Hippocampal formation (tissue), 2 donors: ENCODE data around the gene NDUFB10.

Source experiments
- DNase-seq, 2 donors: peaks; one replicate each; lab custom pipeline; 2025; lab: John Stamatoyannopoulos, UW

NDUFB10 gene

DNA sequence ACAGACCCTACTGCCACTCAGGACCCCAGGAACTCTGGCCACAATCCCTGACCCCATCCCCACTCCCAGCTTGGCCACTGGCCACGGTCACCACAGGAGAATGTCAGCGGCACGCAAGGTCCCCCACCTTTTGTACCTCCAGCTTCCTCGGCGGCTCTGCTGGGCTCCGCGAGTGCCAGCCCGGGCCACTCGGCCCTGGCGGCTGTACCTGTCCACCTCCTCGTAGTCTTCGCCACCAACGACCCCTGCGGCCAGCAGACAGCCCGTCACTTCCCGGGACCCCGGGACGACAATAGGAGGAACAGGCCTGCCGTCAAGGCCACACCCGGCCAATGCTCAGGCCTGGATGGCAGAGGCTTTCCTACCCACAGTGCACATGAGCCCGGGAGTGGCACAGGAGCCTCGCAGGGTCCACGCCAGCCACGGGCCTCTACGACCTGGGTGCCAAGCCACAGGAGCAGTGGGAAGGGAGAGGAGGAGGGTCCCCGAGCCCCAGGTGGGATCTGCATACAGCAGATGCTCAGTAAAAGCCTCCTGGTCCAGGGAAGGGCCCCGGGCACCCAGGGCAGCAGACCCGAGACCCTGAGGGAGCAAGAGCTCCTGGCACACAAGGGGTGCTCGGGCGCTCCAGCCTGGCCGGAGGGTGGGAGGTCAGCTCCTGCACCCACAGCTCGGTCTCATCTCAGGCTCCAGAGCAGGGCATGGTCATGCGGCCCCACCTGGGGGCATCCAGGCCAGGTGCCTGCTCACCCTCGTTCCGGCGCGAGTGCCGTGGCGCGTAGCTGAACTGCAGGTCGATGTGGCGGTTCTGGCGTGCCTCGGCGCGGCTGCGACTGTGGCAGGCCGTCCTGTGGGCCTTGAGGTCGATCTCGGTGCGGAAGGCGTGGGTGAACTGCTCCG lies 42.4 kb downstream of the NDUFB10 start:
- DNase-seq: no peak

DNA sequence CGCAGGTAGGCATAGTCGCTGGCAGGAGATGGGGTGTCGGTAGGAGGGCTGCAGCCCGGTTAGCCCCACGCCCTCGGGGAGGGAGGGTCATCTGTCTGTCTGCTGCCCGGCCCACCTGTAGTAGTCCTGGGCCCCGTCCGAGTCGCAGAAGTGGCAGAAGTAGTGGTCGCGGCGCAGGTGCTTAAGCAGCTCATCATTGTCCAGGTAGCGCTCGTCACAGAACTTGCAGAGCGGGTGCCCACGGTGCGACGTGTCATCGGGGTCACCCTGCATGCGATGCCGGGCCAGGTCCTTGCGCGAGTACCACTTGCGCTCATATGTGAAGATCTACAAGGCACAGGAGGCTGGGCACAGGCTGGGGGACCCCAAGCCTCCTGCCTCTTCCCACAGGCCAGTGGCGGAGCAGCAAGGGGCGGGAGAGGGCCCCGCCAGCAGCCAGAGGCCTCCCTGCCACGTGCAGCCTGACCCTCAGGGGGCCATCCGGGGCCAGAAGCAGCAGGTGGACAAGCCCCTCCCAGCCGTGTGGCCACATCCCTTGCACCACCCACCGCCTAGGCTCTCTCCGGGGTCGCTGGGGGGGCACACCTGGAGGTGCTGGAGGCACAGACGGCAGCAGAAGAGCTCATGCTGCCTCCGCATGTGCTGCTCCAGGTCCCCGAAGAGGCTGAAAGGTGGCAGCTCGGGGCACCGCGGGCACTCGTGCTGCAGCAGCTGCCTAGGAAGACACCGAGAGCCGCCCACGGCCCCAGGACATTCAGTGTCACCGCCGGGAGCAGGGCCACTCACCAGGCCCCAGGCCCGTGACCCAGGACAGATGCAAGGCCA lies 43.3 kb downstream of the NDUFB10 start:
- no peak for DNase-seq

DNA sequence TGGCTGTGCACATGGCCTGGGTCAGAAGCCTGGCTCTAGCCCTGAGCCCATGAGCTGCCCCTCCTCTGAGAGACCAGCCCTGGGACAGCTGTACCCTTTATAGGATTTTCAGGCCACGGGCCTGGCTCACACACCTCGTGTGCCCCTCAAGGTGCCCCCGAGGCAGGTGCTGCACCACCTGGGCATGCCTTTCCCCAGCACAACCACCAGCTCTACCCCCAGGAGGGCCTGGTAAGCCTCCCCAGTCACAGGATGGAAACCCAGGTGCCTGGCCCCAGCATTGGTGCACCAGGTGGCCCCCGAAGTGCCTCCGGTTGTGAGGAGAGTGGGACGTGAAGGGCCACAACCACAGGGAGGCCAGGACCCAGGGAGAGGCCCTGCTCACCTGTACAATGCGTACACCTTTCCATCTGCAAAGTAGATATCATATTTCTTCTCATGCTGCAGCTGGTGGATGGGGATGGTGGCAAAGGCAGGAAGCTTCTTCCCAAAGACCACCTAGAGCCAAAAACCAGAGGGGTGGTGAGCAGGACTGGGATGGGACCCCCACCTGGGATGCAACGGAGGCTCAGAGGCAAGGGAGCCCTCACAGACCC lies 44.0 kb downstream of the NDUFB10 start:
- no peak for DNase-seq

DNA sequence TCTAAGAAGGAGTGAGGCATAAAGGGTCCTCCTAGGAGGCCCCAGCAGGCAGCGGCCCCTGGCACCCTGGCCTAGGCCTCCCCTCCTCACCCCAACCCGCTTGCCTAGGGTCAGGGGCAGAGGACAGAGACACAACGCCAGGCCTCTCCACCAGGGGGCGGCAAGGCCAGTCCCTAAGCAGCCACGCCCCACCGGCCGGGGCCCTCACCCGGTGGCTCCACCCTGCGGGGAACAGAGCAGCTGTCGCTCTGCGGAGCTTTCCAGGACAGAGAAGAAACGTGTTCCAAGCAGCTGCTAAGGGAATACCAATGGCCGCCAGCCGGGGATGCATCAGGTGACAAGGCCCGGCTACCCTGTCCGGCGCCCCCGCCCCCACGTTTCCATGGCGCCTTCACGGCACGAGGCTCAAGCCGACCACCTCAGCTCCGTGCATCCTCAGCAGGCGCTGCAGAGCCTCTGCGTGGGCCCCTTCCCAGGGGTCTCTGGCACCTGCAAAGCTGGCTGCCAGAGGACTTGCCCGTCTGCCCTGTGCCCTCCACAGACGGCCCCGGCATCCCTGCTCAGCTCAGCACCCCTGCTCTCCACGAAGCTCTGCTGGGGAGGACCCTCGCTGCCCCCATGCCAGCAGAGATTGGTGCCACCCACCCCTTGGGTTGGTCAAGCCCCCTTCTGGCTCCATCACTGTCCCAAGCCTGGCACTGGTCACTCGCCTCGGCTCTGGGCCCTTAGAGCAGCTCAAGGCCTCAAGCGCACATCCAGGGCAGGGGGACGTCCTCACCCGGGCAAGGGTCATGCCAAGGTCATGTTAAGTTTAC lies 44.7 kb downstream of the NDUFB10 start:
- peak; percentile 34 to 52 for DNase-seq

DNA sequence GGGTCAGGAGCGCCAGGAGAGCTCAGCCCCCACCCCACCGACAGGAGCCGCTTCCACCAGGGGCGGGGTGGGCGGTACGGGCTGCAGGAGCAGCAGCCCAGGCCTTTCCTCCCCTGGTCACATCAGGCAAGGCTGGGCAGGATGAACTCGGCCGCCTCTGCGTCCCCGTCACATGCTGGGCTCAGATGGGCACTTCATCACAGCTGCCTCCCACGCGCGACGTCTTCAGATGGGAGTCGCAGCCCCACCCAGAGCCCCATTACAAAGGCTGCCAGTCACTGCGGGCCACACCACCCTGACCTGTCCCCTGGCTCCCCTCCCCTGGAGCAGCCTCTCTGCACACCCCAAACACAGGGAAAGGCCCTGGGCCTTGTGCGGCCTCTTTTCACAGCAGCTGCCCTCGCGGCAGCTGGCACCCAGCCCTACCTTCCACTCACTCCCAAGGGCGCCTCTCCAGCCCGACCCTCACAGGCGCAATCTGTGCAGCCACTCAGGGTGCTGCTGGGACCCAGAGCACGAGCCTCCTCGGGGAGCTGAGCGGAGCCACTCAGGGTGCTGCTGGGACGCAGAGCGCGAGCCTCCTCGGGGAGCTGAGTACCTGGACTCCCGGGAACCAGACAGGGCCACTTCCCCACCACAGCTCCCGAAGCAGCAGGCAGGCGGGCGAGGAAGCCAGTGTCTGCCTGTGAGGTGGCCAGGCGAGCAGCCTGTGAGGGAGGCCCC lies 45.6 kb downstream of the NDUFB10 start:
- no peak for DNase-seq

DNA sequence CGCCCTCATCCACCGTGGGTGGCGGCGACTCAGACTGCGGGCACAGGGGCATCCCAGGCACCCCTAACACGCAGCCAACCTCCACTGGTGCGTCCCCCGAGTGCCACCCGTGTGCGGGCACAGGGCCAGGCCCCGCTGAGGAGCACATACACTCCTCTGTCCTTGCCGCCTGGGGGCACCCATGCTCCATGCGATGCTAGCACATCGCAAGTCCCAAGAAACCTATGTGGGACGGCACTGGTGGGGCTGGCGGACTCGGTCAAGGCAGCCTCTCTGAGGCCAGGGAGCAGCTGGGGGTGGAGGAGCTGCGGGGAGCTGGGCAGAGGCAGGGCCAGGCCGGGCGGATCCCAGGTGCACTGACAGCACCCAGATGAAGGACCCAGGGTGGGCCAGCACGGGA lies 46.3 kb downstream of the NDUFB10 start:
- peak in 1 of 2 donors; percentile 19 for DNase-seq

DNA sequence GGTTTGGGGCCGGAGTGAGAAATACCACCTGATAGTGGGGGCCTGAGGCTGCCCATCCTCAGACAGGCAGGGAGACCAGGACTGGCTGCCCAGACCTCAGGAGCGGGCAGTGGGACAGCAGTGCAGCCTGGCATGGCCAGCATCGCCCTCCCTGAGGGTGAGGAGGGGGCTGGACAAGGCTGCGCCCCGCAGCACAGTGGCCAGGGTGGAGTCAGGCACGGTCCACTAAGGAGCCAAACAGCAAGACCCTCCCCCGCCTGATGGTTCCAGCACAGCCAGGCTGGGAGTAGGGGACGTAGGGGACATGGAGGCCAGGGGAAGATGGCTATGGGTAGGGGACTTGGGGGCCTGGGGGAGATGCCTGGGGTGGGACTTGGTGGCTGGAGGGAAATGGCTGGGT lies 47.0 kb downstream of the NDUFB10 start:
- DNase-seq: no peak

DNA sequence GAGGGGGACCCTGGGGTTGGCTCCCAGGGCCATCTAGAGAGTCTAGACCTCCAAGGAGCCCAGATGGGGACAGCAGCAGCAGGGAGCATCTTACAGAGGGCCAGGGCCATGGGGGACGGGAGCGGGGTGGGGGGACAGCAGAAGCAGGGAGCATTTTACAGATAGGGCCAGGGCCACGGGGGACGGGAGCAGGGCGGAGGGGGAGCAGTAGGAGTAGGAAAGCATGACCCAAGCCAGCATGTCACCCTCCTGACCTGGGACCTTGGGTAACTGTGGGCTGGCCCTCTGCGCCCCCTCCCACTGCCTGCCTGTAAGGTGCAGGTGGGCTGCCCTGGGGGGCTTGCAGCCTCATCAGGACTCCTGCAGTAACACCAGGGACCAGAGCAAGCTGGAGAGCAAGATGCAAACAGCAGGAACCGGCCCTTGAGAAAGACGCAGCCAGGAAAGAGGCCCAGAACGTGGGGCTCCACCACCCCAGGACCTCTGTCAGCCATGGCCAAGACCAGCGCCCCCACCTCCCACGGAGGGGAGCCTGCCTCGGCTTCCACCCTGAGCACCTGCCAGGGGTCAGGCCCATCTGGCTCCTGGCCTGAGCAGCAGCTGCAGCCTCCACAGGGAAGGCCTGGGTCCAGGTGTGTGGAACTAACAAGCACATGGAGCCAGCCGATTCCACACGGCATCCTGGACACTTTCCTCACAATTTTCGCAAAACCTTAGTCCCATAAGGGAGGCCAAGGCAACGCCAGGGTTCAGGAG lies 47.9 kb downstream of the NDUFB10 start:
- no peak for DNase-seq

DNA sequence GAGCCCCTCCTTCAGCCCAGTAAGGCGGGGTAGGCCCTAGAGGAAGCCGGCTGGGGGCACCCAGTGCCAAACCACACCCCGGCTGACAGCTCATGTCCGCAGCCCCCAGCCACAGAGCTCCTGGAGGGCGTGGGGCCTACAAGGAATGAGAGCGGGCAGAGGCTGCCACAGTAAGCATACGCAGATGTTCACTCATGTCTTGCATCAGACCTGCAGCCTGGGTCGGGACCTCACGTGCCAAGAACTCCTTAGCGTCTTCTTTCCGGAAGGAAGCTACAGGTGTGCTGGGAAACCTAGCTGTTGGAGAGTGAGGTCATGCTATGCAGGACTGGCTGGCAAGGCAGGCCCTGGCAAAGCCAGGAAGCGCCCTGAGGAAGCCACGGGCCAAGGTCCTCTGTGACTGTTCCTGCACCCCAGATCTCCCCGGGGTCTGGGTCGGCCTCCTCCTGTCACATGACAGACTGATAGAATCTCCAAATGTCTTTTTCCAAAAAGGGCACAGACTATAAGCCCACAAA lies 48.7 kb downstream of the NDUFB10 start:
- DNase-seq: no peak

DNA sequence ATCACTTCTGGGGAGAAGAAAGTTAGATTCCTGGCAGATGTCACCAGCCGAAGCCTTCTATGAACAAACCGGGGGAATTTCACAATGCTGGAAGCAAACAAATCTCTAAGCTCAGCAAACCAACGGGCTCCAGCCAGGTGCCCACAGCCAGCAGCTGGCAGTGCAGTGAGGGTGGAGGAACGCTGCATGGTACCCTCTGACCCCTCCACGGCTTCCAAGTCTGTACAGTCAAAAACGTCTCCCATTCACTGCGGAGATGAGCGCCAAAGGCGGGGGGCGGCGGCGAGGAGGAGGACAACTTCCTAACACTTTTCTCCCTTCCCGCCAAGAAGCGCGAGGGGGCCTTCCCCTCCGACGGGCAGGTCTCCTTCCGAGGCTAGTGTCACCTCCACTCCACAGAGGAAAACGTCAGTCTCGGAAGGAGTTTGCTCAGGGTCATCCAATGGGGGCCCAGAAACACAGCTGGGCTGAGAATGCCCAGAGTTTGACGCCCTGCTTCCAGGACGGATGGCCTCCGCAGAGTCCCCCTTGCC lies 49.4 kb downstream of the NDUFB10 start:
- DNase-seq: no peak

DNA sequence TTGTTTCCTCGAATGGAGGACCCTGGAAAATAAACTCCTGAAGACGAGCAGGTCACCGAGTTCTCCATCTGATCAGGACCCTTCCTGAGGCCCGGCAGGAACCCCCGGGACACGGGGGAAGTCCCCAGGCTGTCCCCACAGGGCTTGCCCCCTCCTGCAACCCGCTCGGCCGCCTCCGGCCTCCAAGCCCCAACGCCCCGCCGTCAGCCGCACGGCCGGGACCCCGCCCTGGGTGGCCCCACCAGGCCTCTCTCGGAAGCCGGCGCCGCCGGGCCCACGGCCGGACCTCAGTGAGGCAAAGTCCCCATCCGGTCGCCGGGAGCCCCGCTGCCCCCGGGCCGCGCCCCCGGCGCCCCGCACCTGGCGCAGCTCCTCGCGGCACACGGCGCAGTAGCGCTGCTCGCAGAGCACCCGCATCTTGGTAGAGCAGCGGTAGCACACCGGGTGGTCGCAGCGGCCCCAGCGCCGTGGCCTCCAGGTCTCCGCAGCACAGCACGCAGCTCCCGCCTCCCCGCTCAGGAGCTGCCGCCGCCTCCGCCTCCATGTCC lies 49.9 kb downstream of the NDUFB10 start:
- no peak for DNase-seq

DNA sequence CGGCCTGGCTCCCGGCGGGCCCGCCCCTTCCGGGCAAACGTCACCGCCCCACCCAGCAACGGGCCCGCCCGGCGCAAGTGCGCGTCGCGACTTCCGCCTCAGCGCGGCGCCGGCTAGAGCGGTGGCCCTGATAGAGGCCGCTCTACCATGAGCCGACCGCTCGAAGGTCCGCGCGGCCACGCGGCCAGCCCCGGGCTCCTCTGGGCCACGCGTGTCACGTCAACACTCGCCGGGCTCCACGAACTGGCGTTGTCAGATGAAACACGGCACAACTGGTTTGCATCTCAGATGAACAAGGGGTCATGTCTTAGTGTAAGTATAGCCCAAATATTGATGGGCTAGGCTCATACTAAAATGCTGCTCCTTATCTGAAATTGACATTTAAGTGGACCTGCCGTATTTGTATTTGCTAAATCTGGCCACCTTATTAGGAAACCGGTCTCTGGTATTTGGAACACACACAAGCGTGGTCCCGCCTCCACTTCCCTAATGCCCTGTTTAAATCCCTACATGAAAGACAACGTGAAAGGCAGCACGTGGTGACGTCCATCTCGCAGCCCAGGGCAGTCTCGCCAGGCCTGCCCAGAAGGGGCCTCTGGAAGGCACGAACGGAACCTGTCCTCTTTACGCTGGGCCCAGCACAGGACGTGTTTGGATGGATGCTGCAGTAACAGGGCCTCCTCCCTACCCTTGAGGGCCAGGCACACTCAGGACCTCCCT lies 50.6 kb downstream of the NDUFB10 start, which contains the start of gene ZNF598:
TSS of gene ZNF598 (minus strand) at position 31 of the 720 bp plus-strand sequence.
- peak; percentile 75 to 76 for DNase-seq
